GM19351 (cell line): ENCODE data around the gene RBMS3.
"Not testable (repeated sequence)": the region's sequence is repeated elsewhere in the genome, so short reads cannot be mapped to it uniquely, and the experiment has no call there.

Experiments
- ATAC-seq: cut with Tn5 transposase; IDR thresholded peaks from one replicate; pipeline ENCODE4 v1.9.1; 2021; ENCODE audit warnings: mild to moderate bottlenecking, moderate library complexity; ENCODE audit not compliant: unreplicated experiment

Gene RBMS3

GRCh38 chr3:29382409-29382808 is 101.5 kb downstream of the RBMS3 start:
- ATAC-seq = no peak

DNA sequence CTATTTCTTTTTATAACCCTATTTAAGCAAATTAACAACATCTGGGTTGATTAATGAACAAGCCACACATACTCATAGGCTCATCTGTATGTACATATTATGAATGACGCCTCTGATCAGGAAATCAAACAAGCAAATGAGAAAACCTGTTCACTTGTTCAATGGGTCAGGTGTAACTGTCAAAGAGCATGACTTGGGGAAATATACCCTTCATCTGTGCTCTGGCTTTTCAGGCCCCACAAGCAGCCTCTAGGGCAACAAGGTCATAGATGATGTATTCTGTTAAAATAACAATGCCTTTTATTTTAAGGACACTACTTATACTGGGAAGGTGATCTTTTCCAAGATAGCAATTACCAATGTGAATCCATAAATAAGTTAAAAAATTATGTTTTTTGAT is 102.0 kb downstream of the RBMS3 start:
- ATAC-seq = no peak

- ATAC-seq = no peak
Measured at GRCh38 chr3:29384640-29385039, 103.8 kb downstream of the RBMS3 start.

- no peak for ATAC-seq
Measured at GRCh38 chr3:29385046-29385830, 104.4 kb downstream of the RBMS3 start.

- ATAC-seq = no peak
Measured at GRCh38 chr3:29389362-29389761, 108.5 kb downstream of the RBMS3 start.

DNA sequence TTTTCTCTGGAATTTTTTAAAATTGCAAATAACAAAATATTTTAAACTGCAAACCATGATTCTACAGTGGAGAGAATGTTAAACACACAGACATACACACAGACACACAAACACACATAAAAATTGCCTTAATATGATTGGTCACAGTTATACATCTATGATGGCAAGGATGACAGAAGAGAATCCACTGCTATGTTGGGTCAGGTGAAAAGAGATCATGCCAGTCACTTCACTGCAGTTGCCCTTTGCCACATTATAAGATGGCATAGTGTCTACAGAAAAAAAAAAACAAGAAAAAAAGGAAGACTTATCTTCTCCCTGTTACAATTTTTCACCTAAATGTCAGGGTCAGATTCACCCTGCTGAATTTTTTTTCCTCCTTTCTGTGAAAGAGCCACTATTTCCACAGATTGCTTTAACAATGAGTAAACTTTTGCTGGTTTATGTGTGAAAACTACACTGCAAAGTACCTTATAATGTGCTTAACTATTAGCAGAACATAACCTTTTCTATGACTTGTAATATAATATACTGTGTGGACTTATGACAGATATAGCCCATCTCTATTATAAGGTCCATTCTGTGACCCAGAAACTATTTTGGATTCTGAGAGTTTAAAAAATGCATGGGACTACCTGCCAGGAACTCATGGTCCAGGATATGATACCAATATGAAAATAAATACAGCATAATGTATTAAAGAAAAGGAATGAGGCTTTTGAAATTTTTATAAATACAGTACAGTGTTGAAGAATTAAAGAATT is 111.9 kb downstream of the RBMS3 start:
- ATAC-seq = no peak

DNA sequence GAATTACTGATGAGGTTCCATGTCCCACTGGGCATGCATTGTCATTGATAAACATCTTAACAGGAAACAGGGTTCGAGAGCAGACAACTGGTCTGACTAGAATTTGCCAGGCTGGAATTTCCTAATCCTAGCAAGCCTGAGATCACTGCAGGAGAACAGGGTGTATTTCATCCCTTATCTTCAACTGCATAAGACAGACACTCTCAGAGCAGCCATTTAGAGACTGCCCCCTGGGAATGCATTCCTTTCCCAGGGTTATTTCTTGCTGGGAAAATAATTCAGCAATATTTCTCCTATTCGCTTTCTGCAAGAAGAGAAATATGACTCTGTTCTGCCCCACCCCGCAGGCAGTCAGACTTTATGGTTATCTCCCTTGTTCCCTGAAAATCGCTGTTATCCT is 113.1 kb downstream of the RBMS3 start:
- not testable (repeated sequence) for ATAC-seq

DNA sequence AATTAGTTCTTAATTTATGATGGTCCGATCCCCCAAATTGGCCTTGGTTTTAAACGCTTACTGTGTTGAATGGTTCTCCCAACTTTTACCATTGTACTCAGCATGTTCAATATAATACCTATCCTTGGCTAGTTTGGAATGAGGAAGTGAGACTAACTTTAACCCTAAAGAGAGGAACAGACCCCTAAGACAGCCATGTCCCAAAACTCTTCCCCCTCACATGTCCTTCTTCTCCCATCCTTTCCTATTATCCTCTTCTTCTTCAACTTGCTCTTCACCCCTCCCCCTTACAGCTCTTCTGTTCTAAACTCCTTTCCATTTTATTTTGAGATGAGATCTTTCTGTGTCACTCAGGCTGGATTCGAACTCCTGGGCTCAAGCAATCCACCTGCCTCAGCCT is 116.5 kb downstream of the RBMS3 start:
- ATAC-seq = no peak

DNA sequence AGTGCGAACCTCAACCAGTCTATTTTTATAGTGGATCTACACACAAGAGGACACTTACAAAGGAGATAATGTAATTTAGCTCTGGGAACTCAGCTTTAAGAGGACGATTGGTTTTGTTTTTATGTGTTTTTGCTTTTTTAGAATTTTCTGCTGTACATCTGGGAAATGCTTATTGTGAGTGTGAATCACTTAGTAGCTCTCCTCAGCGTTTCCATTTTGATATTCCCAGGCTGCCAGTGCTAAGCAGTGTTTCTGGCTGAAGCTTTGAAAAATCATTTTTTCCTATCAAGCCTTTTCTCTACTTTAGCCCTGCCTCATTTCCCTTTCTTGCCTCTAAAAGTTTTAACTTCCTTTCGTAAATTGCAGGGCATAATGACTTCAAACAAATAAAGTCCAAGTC is 117.9 kb downstream of the RBMS3 start:
- ATAC-seq = no peak

DNA sequence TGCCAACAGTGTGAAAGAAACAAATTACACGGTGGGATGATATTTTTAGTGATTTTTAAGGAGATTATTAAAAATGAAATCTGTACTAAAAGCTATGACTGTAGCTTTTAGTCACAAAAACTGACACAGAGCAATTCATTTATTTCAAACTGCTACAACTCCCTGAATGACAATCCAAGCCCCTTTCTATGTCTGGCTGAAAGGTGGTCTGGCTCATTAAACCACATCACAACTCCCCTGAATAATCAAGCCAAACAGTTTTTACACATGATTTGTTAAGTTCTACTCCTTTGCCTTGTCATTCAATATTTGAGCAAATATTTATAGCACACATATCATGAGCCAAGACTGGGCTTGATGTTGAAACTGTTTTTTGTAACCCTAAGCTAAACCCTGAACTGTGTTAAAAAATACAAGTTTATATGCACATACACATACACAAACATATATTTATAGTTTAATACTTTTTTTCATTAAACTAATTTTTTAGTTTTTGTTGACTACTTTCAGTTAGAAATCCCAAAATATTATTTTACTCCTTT is 125.5 kb downstream of the RBMS3 start:
- no peak for ATAC-seq

GRCh38 chr3:29408676-29409075 is 127.8 kb downstream of the RBMS3 start:
- ATAC-seq = no peak

- no peak for ATAC-seq
Measured at GRCh38 chr3:29409409-29409808, 128.5 kb downstream of the RBMS3 start.

DNA sequence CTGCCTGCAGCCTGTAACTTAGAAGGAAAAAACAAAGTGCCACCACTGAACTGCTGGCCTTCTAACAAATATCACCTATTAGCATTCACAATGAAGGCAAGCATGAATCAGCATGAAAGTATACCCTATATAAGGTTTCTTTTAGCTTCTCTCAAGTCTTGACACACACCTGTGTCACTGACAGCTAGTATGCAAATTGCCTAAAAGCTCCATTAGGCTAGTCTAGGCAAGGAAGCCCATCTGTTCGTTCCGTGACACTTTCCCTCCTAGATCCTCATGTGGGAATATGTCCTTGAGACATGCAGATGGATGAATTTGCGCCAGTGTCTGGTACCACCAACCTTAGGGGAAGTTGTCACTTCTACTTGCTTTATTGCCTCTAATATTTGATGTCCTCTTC is 129.3 kb downstream of the RBMS3 start:
- ATAC-seq = no peak

DNA sequence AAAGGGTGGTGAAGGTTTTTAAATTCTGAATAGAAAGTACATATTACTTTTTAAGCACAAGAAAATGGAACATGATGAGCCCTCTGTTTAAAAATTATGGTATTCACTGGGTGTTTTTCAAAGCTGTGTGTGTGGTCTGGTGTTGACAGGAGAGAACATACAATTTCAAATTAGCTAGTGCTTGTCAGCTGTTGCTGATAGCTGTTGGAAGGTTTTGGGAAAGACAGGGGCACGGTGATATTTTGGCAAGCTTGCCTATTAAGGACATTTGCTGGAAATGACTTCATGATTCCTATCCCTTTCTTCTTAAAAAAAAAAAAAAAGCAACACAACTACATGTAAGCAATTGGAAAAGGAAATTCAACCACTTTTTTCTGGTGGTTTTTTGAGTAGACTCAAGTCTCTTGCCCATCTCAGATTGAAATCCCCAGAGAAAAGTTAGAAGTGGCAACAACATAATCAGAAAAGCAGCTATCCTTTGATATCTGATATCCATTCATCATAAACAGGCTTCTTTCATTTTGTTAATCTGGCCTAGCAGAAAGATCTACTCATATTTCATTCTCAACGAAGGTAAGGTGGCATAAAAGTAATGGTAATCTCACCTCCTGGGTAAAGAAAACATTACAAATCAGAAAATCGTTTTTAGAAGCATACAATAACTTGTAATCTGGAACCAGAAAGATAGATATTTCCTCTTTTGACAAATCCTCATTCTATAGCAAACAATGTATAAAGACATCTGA is 130.0 kb downstream of the RBMS3 start:
- ATAC-seq = no peak

DNA sequence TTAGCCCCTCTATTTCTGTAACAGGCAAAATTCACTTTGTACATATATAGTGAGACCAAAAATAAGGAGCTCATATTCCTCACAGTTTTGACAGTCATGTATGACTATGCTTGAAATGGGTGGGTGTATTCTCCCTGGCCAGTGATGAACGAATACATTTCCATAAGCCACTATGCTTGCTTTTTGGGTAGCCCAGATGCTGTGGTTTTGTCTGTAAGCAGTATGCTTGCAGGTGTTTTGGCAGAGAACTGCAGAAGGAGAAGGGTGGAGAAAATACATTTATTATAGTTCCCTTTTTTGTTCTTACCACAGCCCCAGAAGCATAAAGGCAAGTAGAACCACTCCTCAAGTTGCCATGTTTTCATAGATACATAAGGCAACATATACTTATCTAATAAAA is 131.2 kb downstream of the RBMS3 start:
- peak; percentile 66 for ATAC-seq

DNA sequence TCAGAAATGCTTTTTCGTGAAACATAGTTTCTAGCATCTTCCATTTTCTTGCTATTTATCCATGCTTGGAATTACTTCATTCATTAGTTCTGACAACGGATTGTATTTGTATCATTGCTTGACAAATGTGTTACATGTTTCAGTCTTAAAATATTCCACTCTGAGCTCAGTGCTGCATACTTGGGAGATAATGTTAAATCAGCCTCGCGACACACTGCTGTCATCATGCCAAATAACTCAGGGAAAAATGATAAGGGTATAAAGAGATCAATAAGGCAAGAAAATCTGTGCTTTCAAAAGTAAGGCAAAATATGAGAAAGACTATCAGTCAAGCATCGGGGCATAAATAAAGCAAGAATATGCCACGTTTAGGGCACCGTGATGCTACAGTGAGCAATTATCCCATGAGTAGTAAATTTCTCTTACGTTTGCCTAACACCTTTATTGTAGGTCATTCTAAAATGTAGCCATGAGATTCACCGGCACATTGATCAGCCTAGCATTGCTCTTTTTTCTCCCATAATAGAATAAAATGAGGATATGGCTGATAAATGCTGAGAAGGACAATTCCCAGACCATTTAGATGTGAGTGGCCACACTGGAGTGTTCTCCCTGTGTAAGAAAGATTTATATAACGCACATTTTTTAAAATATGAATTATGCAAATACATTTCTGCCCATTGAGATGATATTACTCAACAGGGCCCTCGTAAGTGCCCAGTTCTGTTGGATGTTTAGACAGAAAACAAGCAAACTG is 133.8 kb downstream of the RBMS3 start:
- ATAC-seq = no peak

DNA sequence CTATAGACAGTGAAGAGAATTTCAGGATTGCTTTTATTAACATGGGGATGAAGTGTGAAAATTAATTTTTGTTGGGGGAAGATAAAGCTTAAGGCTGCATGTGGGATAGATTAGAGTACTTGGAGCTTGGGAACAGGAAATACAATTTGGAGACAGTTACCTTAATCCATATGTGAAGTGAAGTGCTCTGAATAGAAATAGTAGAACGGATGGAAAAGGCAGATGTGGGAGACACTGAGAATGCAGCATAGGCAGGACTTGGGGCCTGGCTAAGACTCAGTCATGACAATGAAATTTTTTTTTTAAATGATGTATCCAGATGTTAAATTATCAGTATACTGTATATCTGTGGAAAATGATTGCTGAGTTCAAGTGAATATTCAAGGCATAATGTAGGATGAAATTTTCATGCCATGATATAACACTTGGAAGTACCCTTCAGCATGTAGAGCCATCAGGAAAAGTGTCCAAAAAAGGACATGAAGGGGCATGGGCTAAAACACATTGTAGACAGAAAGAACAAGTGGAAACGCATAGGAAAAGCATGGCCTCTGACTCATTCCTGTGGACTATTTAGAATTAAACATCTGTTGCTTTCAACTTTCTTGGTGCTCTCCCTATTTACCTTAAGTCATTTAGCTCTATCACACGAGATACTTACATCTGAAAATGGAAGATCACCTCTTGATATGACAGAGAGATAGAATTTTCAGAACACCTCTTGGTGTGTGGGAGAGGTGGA is 134.8 kb downstream of the RBMS3 start:
- ATAC-seq = no peak

DNA sequence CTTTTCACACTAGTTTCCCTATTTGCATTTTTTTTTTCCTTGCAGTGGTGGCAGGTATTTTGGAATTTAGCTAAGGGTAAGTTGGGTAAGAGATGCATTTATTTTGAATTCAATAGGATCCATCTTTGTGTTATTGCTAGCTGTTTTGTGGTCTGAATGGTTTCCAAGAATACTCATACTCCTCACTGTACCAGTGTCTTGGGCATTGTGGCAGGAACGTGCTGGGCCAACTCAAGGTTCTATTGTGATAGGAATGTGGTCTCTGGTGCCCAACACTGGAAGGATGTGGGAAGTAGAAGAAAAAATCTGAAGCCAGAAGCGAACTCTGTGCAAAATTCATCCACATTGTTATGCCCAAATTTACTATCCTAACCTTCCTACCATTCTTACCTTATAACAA is 135.6 kb downstream of the RBMS3 start:
- ATAC-seq = no peak

DNA sequence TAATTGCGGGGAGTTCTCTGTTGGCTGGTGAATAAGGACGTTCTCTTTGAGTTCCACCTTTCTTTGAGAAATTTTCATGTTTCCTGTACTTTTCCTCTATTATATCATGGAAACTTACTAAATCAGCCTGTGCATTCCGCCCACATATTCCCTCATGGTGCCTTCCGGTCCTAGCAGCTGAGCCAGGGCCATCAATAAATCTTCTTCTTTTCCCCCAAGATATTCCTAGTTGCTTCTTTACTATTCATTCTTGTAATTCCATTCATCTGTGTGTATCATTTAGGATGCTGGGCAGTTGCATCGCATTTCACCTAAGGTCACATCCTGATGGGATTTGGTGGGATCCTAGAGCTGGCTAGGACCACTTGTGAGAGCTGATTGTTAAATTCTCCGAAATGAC is 139.2 kb downstream of the RBMS3 start:
- no peak for ATAC-seq
